DOHH2 (cell line): Measurements from ENCODE around the gene DENND4C.
"Not testable (repeated sequence)": the region's sequence is repeated elsewhere in the genome, so short reads cannot be mapped to it uniquely, and the experiment has no call there.

ENCODE experiments used
- EZH2phosphoT487 ChIP-seq: fragments of 200-600 bp; sonication (generic); IDR thresholded peaks from 2 replicates; pipeline ENCODE4 v1.6.1; 2017; ENCODE audit warnings: borderline replicate concordance, mild to moderate bottlenecking, antibody characterized with exemption, low read length, moderate library complexity, mixed read lengths
- TF ChIP-seq, protein P1 (sequence below): fragments of 200-600 bp; sonication (generic); IDR thresholded peaks from one replicate; pipeline ENCODE4 v1.5.1; 2014; ENCODE audit warnings: antibody characterized with exemption, mild to moderate bottlenecking, low read depth, low read length; ENCODE audit not compliant: poor library complexity, severe bottlenecking

DNA sequence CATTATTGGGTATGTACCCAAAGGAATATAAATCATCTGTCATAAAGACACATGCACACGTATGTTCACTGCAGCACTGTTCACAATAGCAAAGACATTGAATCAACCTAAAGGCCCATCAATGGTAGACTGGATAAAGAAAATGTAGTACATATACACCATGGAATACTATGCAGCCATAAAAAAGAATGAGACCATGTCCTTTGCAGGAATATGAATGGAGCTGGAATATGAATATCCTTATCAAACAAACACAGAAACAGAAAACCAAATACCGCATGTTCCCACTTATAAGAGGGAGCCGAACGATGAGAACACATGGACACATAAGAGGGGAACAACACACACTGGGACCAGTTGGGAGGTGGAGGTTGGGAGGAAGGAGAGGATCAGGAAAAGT lies 159.0 kb downstream of the DENND4C start:
- TF ChIP-seq, protein P1, sequence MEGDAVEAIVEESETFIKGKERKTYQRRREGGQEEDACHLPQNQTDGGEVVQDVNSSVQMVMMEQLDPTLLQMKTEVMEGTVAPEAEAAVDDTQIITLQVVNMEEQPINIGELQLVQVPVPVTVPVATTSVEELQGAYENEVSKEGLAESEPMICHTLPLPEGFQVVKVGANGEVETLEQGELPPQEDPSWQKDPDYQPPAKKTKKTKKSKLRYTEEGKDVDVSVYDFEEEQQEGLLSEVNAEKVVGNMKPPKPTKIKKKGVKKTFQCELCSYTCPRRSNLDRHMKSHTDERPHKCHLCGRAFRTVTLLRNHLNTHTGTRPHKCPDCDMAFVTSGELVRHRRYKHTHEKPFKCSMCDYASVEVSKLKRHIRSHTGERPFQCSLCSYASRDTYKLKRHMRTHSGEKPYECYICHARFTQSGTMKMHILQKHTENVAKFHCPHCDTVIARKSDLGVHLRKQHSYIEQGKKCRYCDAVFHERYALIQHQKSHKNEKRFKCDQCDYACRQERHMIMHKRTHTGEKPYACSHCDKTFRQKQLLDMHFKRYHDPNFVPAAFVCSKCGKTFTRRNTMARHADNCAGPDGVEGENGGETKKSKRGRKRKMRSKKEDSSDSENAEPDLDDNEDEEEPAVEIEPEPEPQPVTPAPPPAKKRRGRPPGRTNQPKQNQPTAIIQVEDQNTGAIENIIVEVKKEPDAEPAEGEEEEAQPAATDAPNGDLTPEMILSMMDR: not testable (repeated sequence)
- TF ChIP-seq EZH2phosphoT487: not testable (repeated sequence)
